Sigmoid colon (tissue), 7 donors: ENCODE data around the gene VPS51. TPM values are rescaled to one million over a fixed set of nuclear protein-coding genes. Genes with fewer than 3 reads are reported as not detected.

ENCODE experiments used
- DNase-seq: peaks from one replicate; pipeline ENCODE4 v3.0.0-alpha.2; 2019
- H3K27ac ChIP-seq, 4 donors: fragments of 200-600 bp; sonication (generic); one replicate each; pipeline ENCODE4 v1.5.1; 2016 to 2019; ENCODE audit warnings: mild to moderate bottlenecking in 1 of 4
- H3K27me3 ChIP-seq, 3 donors: fragments of 200-600 bp; sonication (generic); one replicate each; pipeline ENCODE4 v1.5.1; 2019; ENCODE audit warnings: mild to moderate bottlenecking in 1 of 3
- H3K36me3 ChIP-seq, 4 donors: fragments of 200-600 bp; sonication (generic); one replicate each; pipeline ENCODE4 v1.5.1; 2016 to 2019
- H3K4me1 ChIP-seq, 4 donors: fragments of 200-600 bp; sonication (generic); one replicate each; pipeline ENCODE4 v1.5.1; 2017 to 2019
- H3K4me3 ChIP-seq, 4 donors: fragments of 200-600 bp; sonication (generic); one replicate each; pipeline ENCODE4 v1.5.1; 2017 to 2019; ENCODE audit warnings: mild to moderate bottlenecking in 2 of 4, moderate library complexity in 1 of 4
- H3K9me3 ChIP-seq, 4 donors: fragments of 200-600 bp in 3 of 4; sonication (generic) in 3 of 4; one replicate each; pipeline versions ENCODE4 v1.5.1 to v1.6.1; 2013 to 2019
- EP300 ChIP-seq, 4 donors: sonication (generic); formaldehyde crosslinking; IDR thresholded peaks; one replicate each; pipeline ENCODE4 v1.6.1; 2017; ENCODE audit warnings: antibody characterized with exemption in 4 of 4
- POLR2A ChIP-seq, 2 donors: fragments of 450-650 bp; IDR thresholded peaks; one replicate each; pipeline ENCODE4 v1.6.1; 2016; ENCODE audit warnings: antibody characterized with exemption in 2 of 2, mild to moderate bottlenecking in 2 of 2, moderate library complexity in 2 of 2
- POLR2AphosphoS5 ChIP-seq, 4 donors: sonication (generic); formaldehyde crosslinking; IDR thresholded peaks; one replicate each; pipeline ENCODE4 v1.6.1; 2017; ENCODE audit warnings: antibody characterized with exemption in 4 of 4
- WGBS, 2 donors: extraction: QIAGEN DNeasy Blood & Tissue Kit; methylation state at CpG; one replicate each; pipeline ENCODE4 v1.1.7; 2013; 5-methylcytosine and 5-hydroxymethylcytosine counted together
- intact Hi-C: fragments of 100-400 bp; cut with DNase I; formaldehyde crosslinking; loops from one replicate; pipeline ENCODE4 v1.15.1; 2023
- polyA plus RNA-seq, 3 donors: library from polyadenylated mRNA; stranded (reverse); fragments of 200-250 nt; gene quantifications; one replicate each; pipeline ENCODE4 v1.2.3, GENCODE V29; 2013
- total RNA-seq, 4 donors: library from RNA; depleted of rRNA; stranded (reverse); fragments of >200 nt; gene quantifications; one replicate each; pipeline ENCODE4 v1.1.0, GENCODE V29; 2016
- TF ChIP-seq, protein P1 (sequence below), 4 experiments: fragments of 450-650 bp in 3 of 4; fragments of 200-600 bp in 1 of 4; IDR thresholded peaks; one replicate each; pipeline ENCODE4 v1.5.1; 2016 to 2019; ENCODE audit warnings: antibody characterized with exemption in 4 of 4, mild to moderate bottlenecking in 3 of 4, moderate library complexity in 2 of 4
- donor health status: healthy with polysubstance abuse.
- donor health status: Bipolar disorder and iron deficiency.
- donor health status: healthy.

VPS51 gene
- total and polyA plus RNA-seq, 7 donors, result 86.2 to 752 (median 211) TPM

DNA sequence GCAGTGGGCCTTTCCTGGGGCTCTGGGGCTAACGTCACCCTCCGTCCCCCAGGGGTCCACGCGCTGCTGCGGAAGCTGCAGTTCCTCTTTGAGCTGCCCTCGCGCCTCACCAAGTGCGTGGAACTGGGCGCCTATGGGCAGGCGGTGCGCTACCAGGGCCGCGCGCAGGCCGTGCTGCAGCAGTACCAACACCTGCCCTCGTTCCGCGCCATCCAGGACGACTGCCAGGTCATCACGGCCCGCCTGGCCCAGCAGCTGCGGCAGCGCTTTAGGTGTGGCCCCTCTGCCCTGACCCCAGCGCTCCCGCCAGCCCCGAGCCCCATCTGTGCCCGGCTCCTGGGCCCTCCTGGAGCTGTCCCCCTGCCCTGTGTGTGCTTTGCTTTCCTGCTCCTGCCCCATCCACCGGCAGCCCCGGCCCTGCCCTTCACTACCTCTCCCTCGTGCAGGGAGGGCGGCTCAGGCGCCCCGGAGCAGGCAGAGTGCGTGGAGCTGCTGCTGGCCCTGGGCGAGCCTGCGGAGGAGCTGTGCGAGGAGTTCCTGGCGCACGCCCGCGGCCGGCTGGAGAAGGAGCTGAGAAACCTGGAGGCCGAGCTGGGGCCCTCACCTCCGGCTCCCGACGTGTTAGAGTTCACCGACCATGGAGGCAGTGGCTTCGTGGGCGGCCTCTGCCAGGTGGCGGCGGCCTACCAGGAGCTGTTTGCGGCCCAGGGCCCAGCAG is 11.9 kb downstream of the VPS51 start:
- intact Hi-C loops, result no loop called here
- Histone ChIP-seq H3K9me3 (no peaks in the 10 kb centered on the region), H3K36me3 (peaks cover 9 to 40% (median 16%) of the 10 kb centered on the region in 4 donors), H3K4me3 (no peak overlapping the region), H3K4me1 (peaks cover 0 to 27% (median 25%) of the 10 kb centered on the region in 4 donors), H3K27ac (no peak overlapping the region), H3K27me3 (no peaks in the 10 kb centered on the region)
- WGBS, 2 donors, result 94 to 96% methylated on average over 52 of the region's 52 CpGs
- DNase-seq, result no peak
- no peak for TF ChIP-seq POLR2A (IDR thresholded peaks at IDR 0.05)
- no peak for TF ChIP-seq POLR2AphosphoS5 (IDR thresholded peaks at IDR 0.05)
- TF ChIP-seq EP300 (IDR thresholded peaks at IDR 0.05), result no peak
- TF ChIP-seq, protein P1, sequence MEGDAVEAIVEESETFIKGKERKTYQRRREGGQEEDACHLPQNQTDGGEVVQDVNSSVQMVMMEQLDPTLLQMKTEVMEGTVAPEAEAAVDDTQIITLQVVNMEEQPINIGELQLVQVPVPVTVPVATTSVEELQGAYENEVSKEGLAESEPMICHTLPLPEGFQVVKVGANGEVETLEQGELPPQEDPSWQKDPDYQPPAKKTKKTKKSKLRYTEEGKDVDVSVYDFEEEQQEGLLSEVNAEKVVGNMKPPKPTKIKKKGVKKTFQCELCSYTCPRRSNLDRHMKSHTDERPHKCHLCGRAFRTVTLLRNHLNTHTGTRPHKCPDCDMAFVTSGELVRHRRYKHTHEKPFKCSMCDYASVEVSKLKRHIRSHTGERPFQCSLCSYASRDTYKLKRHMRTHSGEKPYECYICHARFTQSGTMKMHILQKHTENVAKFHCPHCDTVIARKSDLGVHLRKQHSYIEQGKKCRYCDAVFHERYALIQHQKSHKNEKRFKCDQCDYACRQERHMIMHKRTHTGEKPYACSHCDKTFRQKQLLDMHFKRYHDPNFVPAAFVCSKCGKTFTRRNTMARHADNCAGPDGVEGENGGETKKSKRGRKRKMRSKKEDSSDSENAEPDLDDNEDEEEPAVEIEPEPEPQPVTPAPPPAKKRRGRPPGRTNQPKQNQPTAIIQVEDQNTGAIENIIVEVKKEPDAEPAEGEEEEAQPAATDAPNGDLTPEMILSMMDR (IDR thresholded peaks at IDR 0.05), result no peak

DNA sequence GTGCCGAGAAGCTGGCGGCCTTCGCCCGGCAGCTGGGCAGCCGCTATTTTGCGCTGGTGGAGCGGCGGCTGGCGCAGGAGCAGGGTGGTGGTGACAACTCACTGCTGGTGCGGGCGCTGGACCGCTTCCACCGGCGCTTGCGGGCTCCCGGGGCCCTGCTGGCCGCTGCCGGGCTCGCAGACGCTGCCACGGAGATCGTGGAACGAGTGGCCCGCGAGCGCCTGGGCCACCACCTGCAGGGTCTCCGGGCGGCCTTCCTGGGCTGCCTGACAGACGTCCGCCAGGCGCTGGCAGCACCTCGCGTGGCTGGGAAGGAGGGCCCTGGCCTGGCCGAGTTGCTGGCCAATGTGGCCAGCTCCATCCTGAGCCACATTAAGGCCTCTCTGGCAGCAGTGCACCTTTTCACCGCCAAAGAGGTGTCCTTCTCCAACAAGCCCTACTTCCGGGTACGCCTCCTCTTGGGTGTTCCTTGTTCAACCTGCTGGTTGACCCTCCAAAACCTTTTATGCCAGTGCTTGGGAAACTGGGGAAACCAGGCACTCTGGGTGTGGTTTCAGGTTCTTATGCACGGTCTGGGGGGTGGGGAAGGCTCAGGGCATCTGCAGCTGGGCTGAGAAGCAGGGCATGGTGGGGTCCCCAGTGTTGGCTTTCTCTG is 12.6 kb downstream of the VPS51 start:
- H3K4me3 ChIP-seq, result no peak overlapping the region
- intact Hi-C loops, result no loop called here
- 93 to 95% methylated on average over 38 of the region's 38 CpGs for WGBS, 2 donors
- H3K27ac ChIP-seq, result no peak overlapping the region
- no peaks in the 10 kb centered on the region for H3K27me3 ChIP-seq
- H3K4me1 ChIP-seq, result peaks cover 0 to 33% (median 31%) of the 10 kb centered on the region in 4 donors
- no peak for DNase-seq
- peaks cover 9 to 40% (median 16%) of the 10 kb centered on the region in 4 donors for H3K36me3 ChIP-seq
- no peak for TF ChIP-seq EP300 (IDR thresholded peaks at IDR 0.05)
- no peaks in the 10 kb centered on the region for H3K9me3 ChIP-seq

- Histone ChIP-seq H3K27me3 (no peaks in the 10 kb centered on the region), H3K4me1 (peaks cover 0 to 38% (median 34%) of the 10 kb centered on the region in 4 donors), H3K9me3 (no peaks in the 10 kb centered on the region), H3K4me3 (no peak overlapping the region), H3K27ac (peak overlapping the region in 1 of 4 donors; percentile 81), H3K36me3 (peaks cover 9 to 40% (median 16%) of the 10 kb centered on the region in 4 donors)
- intact Hi-C loops, result loop anchor here (2.0 to 10.0 kb wide), 4 partner anchors 13 to 505 kb away; partner anchors contain the start of genes CAPN1, CDC42BPG, MAP3K11 and PCNX3
- WGBS, 2 donors, result 90 to 93% methylated on average over 36 of the region's 36 CpGs
- TF ChIP-seq POLR2AphosphoS5 (IDR thresholded peaks at IDR 0.05) (no peak), EP300 (IDR thresholded peaks at IDR 0.05) (no peak), POLR2A (IDR thresholded peaks at IDR 0.05) (no peak)
- TF ChIP-seq, protein P1 (IDR thresholded peaks at IDR 0.05), result no peak
- no peak for DNase-seq
These were observed 13.5 kb downstream of the VPS51 start for GRCh38 chr11:65109231-65110198.

DNA sequence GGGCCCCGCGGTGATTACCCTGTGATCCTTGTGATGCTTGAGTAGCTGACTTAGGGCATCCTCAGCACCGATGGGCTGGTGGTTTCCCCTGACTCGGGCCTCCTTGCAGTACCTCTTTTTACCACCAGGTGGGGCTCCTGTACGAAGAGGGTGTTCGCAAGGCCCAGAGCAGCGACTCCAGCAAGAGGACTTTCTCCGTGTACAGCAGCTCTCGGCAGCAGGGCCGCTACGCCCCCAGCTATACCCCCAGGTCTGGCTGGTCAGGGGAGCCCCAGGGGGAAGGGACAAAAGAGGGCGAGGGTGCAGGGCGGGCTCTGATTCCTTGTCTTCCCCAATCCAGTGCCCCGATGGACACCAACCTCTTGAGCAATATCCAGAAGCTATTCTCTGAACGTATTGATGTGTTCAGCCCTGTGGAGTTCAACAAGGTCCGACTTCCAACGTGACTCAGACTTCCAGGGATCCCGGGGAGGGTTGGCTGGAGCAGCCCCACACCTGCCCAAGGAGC is 14.4 kb downstream of the VPS51 start:
- Histone ChIP-seq H3K9me3 (no peaks in the 10 kb centered on the region), H3K27me3 (no peaks in the 10 kb centered on the region), H3K4me1 (peaks cover 0 to 40% (median 34%) of the 10 kb centered on the region in 4 donors), H3K27ac (peak overlapping the region; percentile 81 to 85 (median 82)), H3K36me3 (peaks cover 9 to 36% (median 16%) of the 10 kb centered on the region in 4 donors), H3K4me3 (no peak overlapping the region)
- 11 to 18% methylated on average over 18 of the region's 18 CpGs for WGBS, 2 donors
- DNase-seq, result peak; percentile 94
- intact Hi-C loops, result loop anchor here (2.0 to 10.0 kb wide), 4 partner anchors 14 to 504 kb away; partner anchors contain the start of genes CAPN1, CDC42BPG, MAP3K11 and PCNX3
- TF ChIP-seq, protein P1 (IDR thresholded peaks at IDR 0.05), result peak; percentile 95 to 100 (median 98)
- TF ChIP-seq EP300 (IDR thresholded peaks at IDR 0.05) (no peak), POLR2A (IDR thresholded peaks at IDR 0.05) (no peak), POLR2AphosphoS5 (IDR thresholded peaks at IDR 0.05) (no peak)
